ENCODE results near the gene NUP210.
A peak's percentile ranks its signal among the peaks of the same experiment; 100 is the strongest.
"Not testable (repeated sequence)": the region's sequence is repeated elsewhere in the genome, so short reads cannot be mapped to it uniquely, and the experiment has no call there.

NUP210 gene

DNA sequence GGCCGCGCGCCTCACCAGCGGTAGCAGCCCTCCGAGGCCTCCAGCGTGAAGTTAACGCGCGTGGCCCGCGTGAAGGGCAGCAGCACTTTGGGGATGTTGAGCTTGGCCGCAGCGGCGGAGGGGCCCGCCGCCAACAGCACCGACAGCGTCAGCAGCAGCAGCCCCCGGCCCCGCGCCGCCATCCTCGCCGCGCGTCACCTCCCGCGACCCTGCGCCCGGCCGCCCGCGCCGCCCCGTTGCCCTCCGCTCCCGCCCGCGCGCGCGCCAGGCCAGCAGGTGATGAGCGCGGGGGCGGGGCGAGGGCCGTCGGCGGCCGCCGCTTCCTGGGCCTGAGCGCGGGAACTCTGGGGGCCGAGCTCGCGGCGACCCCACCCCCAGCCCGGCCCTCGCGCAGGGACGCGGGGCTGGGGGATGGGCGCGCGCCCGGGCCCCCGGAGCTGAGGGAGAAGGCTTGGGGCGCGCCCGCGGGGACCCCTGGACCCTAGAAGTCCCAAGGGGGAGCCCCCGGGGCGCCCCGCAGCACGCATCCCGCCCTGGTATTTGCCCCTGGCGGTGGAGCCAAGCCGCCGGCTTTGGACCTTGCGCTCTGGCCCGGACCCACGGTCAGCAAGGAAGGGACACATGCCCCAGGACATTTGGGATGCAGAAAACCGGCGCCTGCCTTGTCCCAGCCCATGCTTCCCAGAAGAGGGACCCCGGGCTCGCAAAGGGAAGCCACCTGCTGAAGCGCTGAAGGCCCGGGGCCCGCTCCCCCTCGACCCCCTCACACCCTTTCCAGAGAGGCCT is at the start of gene NUP210:
Gene NUP210, minus strand, starts transcription at position 278 of the 786 bp plus-strand sequence. Its CDS starts 96 bp downstream, at position 182.
- DNase-seq, result peak; percentile 70

- no peak for DNase-seq
Measured at GRCh38 chr3:13466781-13467180, 46.7 kb upstream of the NUP210 start.

- no peak for DNase-seq
Measured at GRCh38 chr3:13465236-13465873, 45.2 kb upstream of the NUP210 start.

DNA sequence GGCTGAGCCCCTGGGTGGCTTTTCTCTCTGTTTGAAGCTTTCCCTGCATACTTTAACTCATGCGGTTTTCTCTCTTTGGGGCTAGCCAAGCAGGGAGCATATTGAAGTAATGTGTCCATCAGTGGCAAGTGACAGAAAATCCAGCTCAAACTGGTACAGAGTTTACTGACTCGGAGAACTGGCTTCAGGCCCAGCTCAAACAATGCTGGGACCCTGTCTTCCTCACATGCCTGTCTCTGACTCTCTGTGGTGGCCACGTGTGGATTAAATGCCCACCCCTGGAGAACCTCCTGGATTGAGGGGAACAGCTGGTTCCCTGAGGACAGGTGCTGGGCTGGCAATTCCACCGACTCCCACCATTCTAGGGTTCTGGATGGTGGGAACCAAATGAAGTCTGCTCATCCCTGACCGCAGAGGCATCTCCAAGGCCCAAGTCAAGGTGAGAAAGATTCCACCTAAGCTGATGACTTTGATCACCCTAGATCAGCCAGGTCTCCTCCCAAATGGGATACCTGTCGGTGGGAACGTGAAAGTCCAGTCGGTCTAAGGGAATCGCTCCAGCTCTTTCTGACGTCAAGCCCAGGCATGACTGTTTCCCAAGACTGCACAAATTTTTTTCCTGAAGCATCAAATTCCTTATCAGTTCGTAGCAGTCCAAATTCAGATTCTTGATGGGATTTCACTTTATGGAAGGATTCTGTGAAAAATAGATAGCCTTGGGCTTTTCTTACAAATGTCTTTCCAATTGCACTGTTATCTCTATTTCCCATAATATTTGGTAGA is 43.7 kb upstream of the NUP210 start:
- DNase-seq, result no peak

DNA sequence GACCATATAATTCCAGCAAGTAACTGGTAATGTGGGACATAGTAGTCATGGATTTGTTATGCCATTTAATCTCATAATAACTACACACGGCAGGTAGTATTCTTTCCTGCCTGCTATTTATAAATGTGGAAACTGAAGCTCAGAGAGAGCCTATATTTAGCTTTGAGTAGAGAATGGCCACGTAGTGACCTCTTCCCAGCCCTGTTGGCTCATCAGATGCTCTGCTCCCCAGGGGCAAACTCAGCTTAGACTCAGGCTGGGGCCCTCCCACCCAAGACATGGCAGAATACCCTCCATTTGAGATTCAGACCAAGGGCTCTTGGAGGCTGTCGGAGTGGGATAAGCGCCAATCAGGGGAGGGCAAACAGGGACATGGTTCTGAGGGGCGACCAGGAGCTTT is 42.7 kb upstream of the NUP210 start:
- DNase-seq, result no peak

DNA sequence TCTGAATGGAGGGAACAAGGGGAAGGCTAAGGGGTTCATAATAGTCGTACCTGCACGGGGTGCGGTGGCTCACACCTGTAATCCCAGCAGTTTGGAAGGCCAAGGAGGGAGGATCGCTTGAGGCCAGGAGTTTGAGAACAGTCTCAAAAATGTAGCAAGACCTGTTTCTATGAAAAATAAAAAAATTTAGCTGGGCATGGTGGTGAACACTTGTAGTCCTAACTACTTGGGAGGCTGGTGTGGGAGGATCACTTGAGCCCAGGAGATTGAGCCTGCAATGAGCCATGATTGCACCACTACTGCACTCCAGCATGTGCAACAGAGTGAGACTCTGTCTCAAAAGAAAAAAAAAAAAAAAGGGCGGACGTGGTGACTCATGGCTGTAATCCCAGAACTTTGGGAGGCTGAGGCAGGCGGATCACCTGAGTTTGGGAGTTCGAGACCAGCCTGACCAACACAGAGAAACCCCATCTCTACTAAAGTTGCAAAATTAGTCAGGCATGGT is 42.1 kb upstream of the NUP210 start:
- no peak for DNase-seq

GRCh38 chr3:13461169-13462124 is 41.3 kb upstream of the NUP210 start:
- DNase-seq, result peak; percentile 84

DNA sequence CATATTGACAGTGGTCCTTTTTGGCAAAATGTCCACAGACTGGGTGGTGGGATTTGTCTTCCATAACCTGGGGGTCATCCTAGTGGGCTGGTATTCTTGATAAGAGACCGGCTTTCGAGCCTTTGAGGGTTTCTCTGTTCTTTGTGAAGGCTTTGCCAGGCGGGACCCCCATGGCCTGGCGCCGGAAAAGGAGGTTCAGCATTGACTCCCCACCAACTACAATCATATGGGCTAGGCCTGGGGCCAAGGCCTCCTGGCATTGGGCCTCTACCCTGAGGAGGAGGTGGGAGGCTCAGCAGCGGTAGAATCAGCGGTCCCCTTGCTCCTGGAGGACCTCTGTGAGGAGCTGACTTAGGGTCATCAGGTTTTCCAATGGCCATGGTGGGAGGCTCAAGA is 40.2 kb upstream of the NUP210 start:
- DNase-seq, result no peak

- DNase-seq, result no peak
Measured at GRCh38 chr3:13459605-13460340, 39.7 kb upstream of the NUP210 start.

GRCh38 chr3:13457593-13457992 is 37.5 kb upstream of the NUP210 start:
- no peak for DNase-seq

DNA sequence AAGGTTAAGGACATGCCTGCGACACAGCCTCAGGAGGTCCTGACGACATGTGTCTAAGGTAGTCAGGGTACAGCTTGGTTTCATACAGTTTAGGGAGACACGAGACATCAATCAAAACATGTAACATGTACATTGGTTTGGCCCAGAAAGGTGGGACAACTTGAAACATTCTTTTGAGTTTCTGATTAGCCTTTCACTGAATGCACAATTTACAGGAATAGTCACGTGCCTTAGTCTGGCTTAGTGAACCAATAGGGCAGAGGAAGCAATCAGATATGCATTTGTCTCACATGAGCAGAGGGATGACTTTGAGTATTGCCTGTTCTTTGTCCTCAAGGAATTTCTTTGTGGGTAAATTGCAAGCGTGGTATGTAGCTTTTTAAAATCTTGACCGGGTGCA is 35.5 kb upstream of the NUP210 start:
- no peak for DNase-seq

GRCh38 chr3:13452490-13453335 is 32.6 kb upstream of the NUP210 start:
- DNase-seq, result peak; percentile 61

DNA sequence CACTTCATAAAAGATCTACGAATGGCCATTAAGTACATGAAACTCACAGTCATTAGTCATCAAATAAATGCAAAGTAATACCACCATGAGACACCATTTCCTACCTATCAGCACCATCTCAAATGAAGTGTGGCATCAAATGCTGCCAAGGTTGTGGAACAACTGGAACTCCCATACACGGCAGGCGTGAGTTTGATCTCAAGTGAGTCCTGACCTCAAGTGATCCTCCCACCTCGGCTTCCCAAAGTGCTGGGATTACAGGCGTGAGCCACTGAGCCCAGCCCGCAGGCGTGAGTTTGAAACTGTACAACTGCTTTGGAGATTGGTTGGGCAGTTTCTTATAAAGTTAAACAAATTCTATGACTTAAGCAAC is 31.2 kb upstream of the NUP210 start:
- peak; percentile 34 for DNase-seq

GRCh38 chr3:13442882-13443281 is 22.8 kb upstream of the NUP210 start:
- DNase-seq, result not testable (repeated sequence)

DNA sequence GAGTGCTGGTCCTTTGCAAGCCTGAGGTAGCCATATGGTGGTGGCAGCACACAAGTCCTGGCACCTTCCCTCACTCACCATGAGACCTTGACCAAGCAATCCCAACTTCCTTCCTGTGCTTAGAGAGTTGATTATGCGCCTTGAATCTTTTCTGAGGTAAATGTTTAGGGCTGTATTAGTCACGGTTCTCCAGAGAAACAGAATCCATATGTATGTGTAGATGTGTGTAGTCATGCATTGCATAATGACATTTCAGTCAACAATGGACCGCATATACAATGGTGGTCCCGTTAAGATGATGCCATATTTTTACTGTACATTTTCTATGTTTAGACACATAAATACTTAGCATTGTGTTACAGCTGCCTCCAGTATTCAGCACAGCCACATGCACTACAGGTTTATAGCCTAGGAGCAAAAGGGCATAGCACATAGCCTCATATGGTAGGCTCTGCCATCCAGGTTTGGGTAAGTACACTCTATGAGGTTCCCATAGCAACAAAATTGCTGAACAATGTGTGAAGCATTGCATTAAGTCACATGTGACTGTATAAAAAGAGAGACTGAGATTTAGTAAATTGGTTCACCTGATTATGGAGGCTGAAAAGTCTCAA is 20.2 kb upstream of the NUP210 start:
- no peak for DNase-seq

- not testable (repeated sequence) for DNase-seq
Measured at GRCh38 chr3:13436213-13436612, 16.1 kb upstream of the NUP210 start.

DNA sequence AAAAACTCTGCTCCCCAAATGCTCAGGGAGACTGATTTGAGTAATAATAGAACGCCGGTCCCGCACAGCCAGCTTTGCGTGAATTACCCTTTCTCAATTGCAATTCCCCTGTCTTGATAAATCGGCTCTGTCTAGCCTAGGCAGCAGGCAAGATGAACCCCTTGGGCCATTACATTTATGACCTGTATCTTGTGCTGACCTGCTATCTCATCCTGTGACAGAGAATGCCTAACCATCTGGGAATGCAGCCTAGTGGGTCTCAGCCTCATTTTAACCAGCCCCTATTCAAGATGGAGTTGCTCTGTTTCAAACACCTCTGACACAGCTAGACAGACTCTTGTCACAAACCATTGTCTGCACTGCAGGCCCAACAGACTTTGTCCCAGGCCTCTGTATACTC is 13.8 kb upstream of the NUP210 start:
- DNase-seq, result no peak

GRCh38 chr3:13432093-13432492 is 12.0 kb upstream of the NUP210 start:
- no peak for DNase-seq

- not testable (repeated sequence) for DNase-seq
Measured at GRCh38 chr3:13430411-13430875, 10.3 kb upstream of the NUP210 start.

Measured in CD4-positive, alpha-beta T cell treated with Interleukin-6 for 4 hours (primary cell).